GM21786 (cell line): ENCODE measurements around the gene NDST3.
"Not testable (repeated sequence)": the region's sequence is repeated elsewhere in the genome, so short reads cannot be mapped to it uniquely, and the experiment has no call there.

Experiments used
- ATAC-seq: cut with Tn5 transposase; IDR thresholded peaks from one replicate; pipeline ENCODE4 v1.9.1; 2021; ENCODE audit not compliant: unreplicated experiment

The NDST3 gene

GRCh38 chr4:118175506-118175905, 141.2 kb downstream of the NDST3 start:
- ATAC-seq = no peak

DNA sequence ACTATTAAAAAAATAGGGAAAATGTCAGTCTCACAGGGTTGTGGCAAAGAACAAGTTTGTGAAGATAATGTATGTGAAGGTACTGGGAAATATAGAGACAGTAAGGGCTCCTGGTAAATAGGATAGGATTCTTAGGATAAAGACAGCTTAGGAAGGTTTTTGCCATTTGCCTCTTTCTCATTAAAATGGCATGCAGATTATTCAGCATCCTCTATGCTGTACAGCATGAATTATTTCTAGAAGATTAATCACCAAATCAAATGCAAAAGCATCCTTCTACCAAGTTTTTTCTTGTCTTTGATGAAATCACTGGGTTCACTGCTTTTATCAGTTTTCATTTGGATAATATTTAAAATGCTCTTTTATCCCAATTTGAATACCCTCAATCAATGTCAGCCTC, 142.8 kb downstream of the NDST3 start:
- no peak for ATAC-seq

GRCh38 chr4:118180776-118181175, 146.5 kb downstream of the NDST3 start:
- ATAC-seq = no peak

DNA sequence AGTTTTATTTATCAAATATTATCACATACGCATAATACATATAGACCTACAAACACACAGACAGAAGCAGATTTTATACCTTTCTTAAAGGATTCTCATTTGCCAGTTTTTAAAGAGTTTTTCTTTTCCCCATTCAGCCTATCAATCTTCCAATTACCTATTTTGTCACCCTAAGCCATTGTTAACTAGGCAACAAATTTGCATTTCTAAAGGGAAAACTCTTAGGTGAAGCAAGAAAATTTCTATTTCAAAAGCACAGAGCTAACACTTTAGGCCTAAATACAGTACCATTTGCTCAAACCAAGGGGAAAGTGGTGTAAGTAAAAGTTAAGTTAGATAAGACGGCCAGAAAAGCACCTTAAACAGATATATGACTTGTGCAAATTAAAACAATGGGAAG, 156.6 kb downstream of the NDST3 start:
- ATAC-seq = no peak

- ATAC-seq = no peak
These were observed 159.1 kb downstream of the NDST3 start for GRCh38 chr4:118193421-118193820.

- ATAC-seq = no peak
These were observed 172.3 kb downstream of the NDST3 start for GRCh38 chr4:118206627-118207026.

DNA sequence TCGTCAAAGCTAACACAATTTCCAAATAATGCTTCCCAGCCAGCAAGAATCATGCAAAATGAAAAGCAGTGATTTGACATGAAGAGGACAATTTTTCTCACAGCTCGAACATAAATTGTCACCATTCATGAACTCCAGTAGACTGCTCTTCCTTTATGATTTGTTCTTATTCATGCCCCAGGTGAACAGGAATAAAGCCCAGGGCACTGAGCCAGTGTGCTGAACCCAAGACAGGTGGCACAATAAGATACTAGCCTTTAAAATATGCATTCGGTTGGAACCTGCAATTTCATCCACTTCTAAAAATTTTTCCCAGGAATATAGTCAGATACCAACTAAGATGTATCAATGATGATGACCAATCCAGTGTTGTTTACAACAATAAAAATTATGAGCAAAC, 178.8 kb downstream of the NDST3 start:
- ATAC-seq = no peak

GRCh38 chr4:118215826-118216225, 181.5 kb downstream of the NDST3 start:
- no peak for ATAC-seq

DNA sequence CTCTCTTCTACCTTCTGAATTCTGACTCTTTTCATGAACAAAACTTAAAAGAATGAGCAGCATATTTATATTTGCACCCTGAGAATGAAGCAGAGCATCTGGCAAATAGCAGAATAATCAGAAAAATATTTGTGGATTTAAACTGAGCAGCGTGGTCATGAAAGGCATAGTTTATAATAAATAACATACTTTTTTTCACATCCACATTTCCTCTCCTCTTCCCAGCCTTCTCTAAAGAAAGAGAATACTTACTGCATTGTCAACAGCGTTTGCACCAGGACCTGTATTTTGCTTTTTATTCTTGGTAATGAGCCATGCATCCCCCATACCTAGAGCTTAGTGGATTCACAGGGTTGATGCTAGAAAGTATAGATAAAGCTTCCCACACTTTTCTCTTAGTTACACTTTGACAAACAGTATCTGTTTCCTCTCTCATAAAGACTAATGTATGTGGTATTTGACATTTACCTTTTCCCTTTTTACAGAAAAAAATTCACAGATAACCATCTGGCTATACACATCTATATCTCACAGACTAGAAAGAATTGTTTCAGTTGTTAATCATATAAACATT, 187.0 kb downstream of the NDST3 start:
- no peak for ATAC-seq

DNA sequence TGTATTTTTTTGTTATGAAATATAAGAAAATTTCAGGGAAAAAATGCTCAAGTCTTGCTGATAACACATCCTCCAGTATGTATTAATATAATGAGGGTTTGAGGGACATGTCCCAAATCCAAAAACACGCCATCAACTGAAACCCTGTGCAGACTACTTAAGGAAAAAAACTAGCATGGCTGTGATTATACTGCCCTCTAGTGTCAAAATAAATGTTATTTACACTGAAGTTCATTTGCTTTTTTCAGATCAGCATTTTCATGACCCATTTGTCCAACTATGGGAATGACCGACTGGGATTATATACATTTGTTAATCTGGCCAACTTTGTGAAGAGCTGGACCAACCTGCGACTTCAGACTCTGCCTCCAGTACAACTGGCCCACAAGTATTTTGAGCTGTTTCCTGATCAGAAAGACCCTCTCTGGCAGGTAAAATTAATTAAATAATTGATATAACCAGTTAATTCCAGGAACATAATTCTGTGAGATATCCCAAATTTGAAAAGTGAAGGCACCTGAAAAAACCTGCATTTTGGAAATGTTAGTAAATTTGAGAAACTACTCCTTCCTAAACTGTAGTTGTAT, 190.1 kb downstream of the NDST3 start:
- ATAC-seq = peak; percentile 59

- ATAC-seq = no peak
These were observed 191.2 kb downstream of the NDST3 start for GRCh38 chr4:118225511-118225910.

DNA sequence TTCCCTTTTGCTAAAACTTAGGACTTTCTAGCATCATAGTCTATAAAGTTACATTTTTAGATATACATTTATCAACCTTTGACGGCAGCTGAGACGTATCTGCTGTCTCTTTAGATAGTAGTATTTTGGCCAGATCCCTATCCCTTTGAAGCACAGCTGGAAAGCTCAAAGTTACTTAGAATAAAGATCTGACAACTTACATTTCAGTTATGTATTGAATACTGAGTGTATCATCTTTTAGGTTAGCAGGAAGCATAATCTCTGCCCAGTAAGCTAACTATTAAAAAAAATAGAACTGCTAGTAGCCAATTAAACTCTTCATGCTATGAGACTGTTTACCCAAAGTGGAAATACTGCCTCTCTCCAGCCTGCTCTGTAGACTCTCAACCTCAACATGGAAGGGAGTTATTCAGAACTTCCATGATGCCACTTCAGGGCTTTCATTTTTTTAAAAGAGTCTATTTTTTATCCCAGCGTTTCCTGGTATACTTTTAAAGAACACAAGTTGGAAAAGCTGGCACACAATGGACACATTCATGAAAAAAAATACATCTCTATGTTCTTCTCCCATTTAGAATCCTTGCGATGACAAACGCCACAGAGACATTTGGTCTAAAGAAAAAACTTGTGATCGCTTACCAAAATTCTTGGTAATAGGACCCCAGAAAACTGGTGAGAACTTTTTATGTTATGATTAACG, 192.2 kb downstream of the NDST3 start:
- no peak for ATAC-seq

DNA sequence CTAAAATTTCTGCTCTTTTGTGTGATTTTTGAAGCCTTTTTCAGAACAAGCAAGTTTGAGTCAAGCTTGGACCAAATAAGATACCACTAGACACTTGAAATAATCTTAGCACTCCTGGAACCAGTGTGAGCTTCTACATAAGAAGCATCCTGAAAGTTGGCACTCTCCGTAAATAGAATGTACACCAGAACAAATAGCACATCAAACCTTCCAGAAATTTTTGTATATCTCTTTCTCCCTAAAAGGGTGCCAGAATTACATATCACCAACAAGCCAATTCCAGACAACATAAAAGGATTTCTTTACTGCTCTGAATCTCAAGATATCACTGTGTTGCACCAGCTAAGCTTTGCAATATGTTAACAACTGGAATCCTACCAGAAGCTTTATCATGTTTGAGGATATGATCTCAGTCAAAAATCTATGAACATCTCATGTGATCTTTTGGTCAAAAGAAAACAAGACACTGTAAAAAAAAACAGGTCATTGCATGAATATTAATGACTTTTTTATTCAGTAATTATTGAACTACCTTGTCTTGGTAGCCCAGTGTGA, 201.4 kb downstream of the NDST3 start:
- ATAC-seq = no peak

- ATAC-seq = no peak
These were observed 203.2 kb downstream of the NDST3 start for GRCh38 chr4:118237531-118237930.

DNA sequence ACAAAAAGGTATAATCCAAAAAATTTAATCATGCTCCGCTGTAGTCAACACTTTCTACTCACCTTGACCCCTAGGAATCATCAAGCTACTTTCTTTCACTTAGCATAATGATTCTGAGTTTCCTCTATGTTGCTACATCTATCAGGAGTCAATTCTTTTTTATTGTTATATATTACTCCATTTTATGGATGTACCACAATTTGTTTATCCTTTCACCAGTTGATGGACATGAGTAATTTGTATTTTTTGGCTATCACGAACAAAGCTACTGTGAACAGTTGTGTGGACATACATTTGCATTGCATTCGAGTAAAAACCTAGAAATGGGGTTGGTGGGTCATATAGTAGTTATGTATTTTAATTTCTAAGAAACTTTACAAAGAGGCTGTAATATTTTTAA, 215.6 kb downstream of the NDST3 start:
- no peak for ATAC-seq

DNA sequence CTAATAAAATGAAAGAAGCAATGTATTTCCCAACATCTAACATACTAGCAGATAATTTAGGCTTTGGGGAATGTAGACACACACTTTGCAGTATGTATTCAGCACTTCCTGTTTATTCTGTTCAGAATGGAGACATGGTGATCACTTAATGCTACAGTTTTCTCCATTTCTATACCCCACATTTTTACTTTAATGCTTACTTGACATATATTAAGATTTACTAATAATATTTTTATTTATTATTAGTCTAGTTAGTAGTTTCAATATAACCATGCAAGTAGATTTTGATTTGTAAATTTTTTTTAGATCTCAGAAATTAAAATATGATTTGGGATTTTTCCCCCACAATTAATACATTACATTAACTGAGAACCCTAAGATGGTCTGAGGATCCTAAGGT, 220.1 kb downstream of the NDST3 start:
- ATAC-seq = no peak

DNA sequence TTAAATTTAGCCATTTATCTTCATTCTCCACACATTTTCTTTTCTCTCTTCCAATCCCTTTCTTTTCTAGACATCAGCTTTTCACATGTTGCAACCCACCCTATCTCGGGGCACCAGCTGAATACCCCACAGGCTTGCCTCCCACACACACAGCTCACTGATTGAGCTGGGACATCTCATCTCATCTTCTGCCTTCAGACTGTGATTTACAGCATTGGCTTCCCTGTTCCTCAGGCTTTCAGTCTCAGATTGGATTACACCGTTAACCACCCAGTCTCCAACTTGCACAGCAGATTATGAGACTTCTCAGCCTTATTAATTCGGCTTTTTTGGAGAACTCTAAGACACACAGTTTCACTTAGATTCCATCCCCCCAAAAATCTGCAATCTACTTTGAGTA, 224.8 kb downstream of the NDST3 start:
- no peak for ATAC-seq

DNA sequence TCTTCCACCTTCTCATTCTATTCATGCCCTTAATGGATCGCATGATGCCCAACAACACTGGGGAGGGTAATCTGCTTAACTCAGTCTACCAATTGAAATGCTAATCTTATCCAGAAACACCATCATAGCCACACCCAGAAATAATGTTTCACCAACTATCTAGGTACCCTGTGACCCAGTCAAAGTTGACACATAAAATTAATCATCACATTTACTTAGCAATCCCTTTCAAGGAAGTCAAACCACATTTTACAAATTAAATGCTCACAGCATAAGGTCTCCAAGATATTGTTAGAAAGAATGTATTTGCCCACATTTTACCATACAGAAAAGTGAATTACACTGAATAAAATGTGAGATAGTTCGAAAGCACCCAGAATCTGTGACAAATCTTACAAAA, 226.0 kb downstream of the NDST3 start:
- no peak for ATAC-seq

DNA sequence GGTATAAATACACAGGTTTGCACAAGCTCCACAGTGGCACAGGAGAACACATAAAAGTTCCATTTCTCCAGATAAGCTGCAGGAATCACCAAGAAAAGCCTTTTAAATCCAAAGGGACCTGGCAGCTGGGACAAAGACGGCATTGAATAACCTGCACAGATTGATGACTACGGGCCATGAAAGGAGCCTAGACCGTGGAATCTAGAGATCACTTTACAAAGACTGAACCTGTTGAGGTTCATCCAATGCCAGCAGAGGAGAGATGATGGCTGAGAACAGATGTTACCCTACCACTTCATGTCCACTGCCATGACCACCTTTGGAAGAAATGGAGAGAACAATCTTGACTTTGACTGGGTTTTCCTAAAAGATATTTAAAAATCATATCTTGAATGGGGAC, 229.8 kb downstream of the NDST3 start:
- no peak for ATAC-seq

DNA sequence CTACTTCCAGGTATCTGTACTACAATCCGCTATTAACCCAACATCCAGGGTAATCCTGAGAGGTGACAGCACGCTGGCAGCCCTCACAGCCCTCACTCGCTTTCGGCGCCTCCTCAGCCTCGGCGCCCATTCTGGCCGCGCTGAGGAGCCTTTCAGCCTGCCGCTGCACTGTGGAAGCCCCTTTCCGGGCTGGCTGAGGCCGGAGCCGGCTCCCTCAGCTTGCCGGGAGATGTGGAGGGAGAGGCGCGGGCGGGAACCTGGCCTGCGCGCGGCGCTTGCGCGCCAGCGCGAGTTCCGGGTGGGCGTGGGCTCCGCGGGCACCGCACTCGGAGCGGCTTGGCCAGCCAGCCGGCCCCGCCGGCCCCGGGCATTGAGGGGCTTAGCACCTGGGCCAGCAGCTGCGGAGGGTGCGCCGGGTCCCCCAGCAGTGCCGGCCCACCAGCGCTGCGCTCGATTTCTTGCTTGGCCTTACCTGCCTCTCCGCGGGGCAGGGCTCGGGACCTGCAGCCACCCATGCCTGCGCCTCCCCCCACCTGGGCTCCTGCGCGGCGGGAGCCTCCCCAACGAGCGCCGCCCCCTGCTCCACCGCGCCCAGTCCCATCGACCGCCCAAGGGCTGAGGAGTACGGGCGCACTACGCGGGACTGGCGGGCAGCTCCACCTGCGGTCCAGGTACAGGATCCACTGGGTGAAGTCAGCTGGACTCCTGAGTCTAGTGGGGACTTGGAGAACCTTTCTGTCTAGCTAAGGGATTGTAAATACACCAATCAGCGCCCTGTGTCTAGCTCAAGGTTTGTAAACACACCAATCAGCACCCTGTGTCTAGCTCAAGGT, 231.2 kb downstream of the NDST3 start:
- peak; percentile 42 for ATAC-seq

- ATAC-seq = not testable (repeated sequence)
These were observed 231.8 kb downstream of the NDST3 start for GRCh38 chr4:118266145-118266496.

- no peak for ATAC-seq
These were observed 234.5 kb downstream of the NDST3 start for GRCh38 chr4:118268780-118269179.
